Ishikawa (cell line): Measurements from ENCODE around the gene PRDM1.

ENCODE experiments used
- CREB1 ChIP-seq: IDR thresholded peaks from 2 replicates; pipeline ENCODE4 v1.6.1; 2012; ENCODE audit warnings: low read depth
- EGR1 ChIP-seq: IDR thresholded peaks from 2 replicates; pipeline ENCODE4 v1.6.1; 2012
- EP300 ChIP-seq: IDR thresholded peaks from 2 replicates; pipeline ENCODE4 v1.6.1; 2012; ENCODE audit warnings: borderline replicate concordance
- RAD21 ChIP-seq: IDR thresholded peaks from 2 replicates; pipeline ENCODE4 v1.6.1; 2012; ENCODE audit warnings: low read depth
- REST ChIP-seq: IDR thresholded peaks from 2 replicates; pipeline ENCODE4 v1.6.1; 2012; ENCODE audit warnings: low read depth, mild to moderate bottlenecking
- TAF1 ChIP-seq: IDR thresholded peaks from 2 replicates; pipeline ENCODE4 v1.6.1; 2012; ENCODE audit warnings: low read depth, mild to moderate bottlenecking
- TCF12 ChIP-seq: IDR thresholded peaks from 2 replicates; pipeline ENCODE4 v1.6.1; 2012; ENCODE audit warnings: low read depth
- TEAD4 ChIP-seq: IDR thresholded peaks from 2 replicates; pipeline ENCODE4 v1.6.1; 2012
- YY1 ChIP-seq: IDR thresholded peaks from 2 replicates; pipeline ENCODE4 v1.6.1; 2012; ENCODE audit warnings: low read depth

- TF ChIP-seq YY1 (no peak), TAF1 (no peak), EP300 (no peak), EGR1 (no peak), RAD21 (no peak), TEAD4 (no peak; the same call in 1 of the 2 replicates), TCF12 (no peak), CREB1 (no peak), REST (no peak)
Observed at GRCh38 chr6:106119546-106119945, 33.4 kb downstream of the PRDM1 start.
